Kasumi-1 (cell line): ENCODE measurements around the gene LCE6A.

Experiments used
- DNase-seq, 2 experiments: peaks; one replicate each; lab custom pipeline; 2025; lab: John Stamatoyannopoulos, UW

LCE6A gene

GRCh38 chr1:152876827-152877226 lies 34.2 kb downstream of the LCE6A start:
- DNase-seq: no peak

GRCh38 chr1:152878042-152878441 lies 35.4 kb downstream of the LCE6A start, which contains the start of gene SMCP:
SMCP (plus strand) TSS chr1:152878322; CDS start chr1:152884423, 6,101 bp downstream.
- no peak for DNase-seq

- DNase-seq: no peak
These were observed 37.0 kb downstream of the LCE6A start for GRCh38 chr1:152879559-152880198.

GRCh38 chr1:152880316-152880715 lies 37.7 kb downstream of the LCE6A start:
- no peak for DNase-seq

- no peak for DNase-seq
These were observed 38.3 kb downstream of the LCE6A start for GRCh38 chr1:152880907-152881306.

- no peak for DNase-seq
These were observed 41.4 kb downstream of the LCE6A start for GRCh38 chr1:152884085-152884484.

- DNase-seq: no peak
These were observed 41.9 kb downstream of the LCE6A start for GRCh38 chr1:152884506-152884905.

- DNase-seq: no peak
These were observed 42.4 kb downstream of the LCE6A start for GRCh38 chr1:152884966-152885624.

- no peak for DNase-seq
These were observed 43.4 kb downstream of the LCE6A start for GRCh38 chr1:152886085-152886484.

- no peak for DNase-seq
These were observed 44.2 kb downstream of the LCE6A start for GRCh38 chr1:152886758-152887409.

GRCh38 chr1:152888126-152888525 lies 45.5 kb downstream of the LCE6A start:
- no peak for DNase-seq
